ENCODE results near the gene DDX24.
"Not testable (repeated sequence)": the region's sequence is repeated elsewhere in the genome, so short reads cannot be mapped to it uniquely, and the experiment has no call there.

DDX24 gene

DNA sequence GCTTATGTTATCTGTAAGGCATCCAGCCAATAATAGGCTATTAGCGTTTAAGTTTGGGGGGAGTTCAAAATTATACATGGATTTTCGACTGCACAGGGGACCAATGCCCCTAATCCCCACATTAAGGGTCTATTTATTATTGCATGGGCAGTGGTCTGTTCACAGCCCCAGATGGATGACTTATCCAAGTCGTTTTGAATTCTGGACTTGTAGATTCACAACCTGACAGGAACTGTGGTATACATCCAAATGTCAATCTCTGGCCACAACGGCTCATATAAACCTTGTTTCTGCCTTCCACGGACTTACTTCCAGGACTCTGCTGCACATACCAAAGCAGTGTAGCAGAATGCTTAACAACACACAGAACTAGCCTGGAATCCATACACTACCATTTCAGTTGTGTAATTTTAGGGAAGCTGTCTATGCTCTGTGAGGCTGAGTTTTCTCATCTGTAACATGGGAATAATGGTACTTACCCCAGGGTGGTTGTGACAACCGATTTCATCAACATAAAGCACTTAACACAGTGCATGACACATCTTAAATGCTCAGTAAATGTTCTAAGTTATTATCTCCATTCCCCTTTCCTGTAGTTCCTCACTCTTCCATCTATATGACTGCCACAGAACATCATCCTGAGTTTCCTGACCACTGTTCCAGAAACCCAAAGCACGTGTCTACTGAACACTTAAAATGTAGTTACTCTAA, 3.7 kb downstream of the DDX24 start:
- DNase-seq = no peak

DNA sequence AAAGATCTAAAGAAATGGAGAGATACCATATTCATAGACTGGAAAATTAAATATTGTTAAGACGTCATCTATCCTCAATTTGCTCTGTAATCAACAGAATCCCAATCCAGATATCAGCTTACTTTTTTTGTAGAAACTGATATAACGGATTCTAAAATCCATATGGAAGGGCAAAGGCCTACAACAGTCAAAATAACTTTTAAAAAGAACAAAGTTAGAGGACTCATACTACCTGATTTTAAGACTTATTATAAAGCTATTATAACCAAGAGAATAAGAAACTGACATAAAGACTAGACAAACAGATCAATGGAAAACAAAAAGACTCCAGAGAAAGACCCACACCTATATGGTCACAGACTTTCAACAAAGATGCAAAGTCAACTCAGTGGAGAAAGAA, 6.0 kb downstream of the DDX24 start:
- no peak for DNase-seq

DNA sequence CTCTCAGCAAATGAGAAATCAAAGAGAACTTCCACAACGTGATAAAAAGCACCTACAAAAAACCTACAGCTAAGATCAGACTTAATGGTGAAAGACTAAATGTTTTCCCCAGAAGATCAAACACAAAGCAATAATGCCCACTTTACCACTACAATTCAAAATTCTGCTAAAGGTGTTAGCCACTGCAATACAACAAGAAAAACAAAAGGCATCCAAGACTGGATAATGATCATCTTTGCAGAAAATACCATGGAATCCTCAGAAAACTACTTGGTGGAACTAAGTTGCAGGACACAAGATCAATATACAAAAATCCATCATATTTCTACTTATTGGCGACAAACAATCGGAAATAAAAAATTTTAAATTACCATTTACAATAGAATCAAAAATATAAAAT, 6.5 kb downstream of the DDX24 start:
- DNase-seq = no peak

DNA sequence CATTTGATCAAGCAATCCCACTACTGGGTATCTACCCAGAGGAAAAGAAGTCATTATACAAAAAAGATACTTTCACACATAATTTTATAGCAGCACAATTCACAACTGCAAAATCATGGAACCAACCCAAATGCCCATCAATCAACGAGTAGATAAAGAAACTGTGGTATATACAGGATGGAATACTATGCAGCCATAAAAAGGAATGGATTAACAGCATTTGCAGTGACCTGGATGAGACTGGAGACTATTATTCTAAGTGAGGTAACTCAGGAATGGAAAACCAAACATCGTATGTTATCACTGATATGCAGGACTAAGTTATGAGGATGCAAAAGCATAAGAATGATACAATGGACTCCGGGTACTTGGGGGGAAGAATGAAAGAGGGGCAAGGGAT, 8.9 kb downstream of the DDX24 start:
- DNase-seq = not testable (repeated sequence)

DNA sequence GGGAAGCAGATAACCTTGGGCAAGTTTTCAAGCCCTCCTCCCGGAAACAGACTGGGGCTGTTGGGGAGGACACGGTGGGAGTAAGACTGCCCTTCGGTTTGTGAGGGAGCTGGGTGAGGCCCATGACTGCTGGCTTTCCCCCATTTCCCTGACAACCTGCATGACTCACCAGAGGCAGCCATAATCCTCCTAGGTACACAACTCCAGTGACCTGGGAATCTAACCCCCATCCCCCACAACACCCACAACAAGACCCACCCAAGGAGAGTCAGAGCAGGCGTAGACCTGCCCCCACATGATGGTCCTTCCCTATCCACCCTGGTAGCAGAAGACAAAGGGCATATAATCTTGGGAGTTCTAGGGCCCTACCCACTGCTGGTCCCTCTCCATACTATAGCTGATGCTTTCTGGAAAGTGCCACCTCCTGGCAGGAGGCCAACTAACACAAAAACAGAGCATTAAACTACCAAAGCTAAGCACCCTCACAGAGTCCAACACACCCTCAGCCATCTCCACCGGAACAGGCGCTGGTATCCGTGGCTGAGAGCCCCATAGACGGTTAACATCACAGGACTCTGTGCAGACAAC, 14.8 kb downstream of the DDX24 start:
- DNase-seq = no peak

DNA sequence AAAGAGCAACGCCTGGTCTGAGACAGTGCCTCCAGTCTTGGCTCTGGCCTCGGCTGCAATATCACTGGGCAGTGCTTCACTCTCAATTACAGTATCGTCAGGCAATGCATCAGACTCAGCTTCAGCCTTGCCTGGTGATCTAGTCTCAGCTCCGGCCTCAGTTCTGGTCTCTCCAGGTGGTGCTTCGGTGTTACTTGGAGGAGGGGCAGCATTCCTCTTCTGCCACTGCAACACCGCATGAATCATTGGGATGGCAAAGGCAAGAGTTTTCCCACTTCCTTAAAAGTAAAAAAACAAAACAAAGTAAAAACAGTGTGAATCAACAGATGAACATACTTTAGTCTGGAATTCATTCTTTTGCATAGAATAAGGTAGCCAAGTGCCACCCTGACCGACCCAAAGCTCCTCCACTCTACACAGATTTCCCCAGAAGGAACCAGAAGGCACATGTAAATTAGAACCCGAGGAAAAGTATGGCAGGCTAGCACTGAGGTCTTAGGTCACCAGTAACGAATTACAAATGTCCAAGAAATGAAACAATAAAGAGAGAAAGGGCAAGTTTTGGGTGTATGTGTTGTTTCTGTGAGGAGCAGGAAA, 18.6 kb downstream of the DDX24 start:
- DNase-seq = no peak

DNA sequence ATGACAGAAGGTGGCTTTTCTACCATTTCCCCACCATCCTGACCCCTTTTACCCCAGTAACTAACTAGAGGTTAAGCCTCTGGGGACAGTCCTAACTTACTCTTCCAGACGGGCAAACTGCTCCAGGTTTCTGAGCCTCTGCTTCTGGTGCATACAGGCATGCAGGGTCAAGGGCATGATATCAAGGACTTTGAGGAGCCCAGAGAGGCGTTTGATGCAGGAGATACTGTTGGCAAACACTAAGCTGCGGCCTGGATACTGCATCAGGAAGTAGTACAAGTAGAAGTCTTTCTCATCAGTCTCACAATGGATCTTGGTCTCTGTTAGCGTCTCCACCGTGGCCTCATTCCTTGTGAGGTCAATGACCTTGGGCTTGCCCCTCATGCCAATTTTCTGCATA, 21.0 kb downstream of the DDX24 start:
- DNase-seq = no peak

DNA sequence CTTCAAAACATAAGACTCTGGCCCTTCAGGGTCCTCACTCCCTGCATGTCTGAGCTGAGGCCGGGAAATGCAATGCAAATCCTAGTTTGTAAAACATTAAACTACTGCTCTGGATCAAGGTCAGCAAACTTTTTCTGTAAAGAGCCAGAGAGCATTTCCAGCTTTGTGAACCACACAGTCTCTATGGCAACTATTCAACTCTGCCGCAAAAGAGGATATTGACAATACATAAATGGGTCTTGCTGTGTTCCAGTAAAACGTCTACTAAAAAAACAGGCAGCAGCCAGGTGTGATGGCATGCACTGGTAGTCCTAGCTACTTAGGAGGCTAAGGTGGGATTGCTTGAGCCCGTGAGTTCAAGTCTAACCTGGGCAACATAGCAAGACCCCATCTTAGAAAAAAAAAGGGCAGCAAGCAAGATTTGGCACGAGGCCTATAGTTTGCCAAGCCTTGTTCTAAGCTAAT, 22.3 kb downstream of the DDX24 start:
- DNase-seq = no peak

DNA sequence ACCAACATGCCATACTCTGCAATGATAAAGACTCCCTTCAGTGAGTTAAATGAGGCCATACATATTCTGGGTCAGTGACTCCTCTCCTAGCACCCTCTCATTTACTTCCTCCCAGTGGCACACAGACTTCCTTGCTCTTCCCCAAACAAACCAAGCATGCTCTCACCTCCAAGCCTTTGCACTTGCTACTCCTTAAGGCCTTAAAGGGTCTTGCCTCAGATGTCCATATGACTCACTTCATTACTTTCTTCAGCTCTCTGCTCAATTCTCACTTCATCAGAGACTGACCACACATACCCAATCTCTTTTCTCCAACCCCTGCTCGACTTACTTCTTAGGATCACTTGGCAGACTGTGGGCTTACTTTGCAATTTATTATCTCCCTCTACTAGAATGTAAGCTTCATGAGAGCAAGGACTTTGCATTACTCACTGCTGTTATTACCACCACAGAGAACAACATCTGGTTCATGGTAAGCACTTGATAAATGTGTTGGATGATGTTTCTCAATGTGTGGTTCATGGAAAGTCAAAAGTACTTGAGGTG, 22.8 kb downstream of the DDX24 start:
- no peak for DNase-seq

DNA sequence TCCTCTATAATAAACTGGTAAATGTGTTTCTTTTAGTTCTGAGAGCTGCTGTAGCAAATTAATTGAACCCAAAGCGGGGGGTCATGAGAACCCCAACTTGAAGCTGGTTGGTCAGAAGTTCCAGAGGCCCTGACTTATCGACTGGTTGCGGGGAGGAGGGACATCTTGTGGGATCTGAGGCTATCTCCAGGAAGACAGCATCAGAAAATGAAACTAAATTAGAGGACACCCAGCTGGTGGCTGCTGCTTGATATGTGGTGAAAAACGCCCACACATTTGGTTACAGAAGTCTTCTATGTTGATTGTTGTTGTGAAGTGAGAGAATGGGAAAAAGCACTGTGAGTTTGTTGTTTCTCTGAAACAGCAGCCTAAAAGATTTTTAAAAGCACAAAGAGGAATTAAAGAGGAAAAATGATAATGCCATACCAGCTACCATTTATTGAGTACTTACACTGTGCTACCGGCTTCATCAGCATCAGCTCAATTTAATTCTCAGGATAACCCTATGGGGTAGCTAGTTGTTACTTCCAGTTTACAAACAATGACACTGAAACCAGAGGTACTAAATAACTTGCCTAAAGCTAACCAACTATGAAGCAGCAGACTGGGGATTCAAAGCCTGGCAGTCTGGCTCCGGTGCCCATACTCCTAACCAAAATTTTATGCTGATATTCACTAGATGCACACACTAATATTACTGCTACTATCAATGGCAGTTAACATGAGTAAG, 24.3 kb downstream of the DDX24 start:
- peak; percentile 61 for DNase-seq

DNA sequence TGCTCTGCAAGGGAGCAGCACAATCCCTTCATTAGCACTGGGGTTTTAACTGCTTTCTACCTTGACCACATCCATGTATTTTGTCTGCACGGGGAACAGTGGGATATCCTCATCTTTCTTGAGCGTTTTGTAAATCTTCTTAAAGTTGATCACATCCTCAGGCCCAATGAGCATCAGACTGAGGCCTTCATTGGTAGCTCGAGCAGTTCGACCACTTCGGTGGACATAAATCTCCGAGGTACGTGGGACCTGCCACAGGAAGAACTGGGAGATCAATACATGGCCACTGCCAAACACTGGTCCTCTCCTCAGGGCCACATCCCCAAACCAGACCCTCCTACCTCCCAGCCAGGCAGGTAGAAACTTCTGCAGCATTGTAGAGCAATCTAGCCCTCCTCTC, 26.1 kb downstream of the DDX24 start:
- DNase-seq = no peak

DNA sequence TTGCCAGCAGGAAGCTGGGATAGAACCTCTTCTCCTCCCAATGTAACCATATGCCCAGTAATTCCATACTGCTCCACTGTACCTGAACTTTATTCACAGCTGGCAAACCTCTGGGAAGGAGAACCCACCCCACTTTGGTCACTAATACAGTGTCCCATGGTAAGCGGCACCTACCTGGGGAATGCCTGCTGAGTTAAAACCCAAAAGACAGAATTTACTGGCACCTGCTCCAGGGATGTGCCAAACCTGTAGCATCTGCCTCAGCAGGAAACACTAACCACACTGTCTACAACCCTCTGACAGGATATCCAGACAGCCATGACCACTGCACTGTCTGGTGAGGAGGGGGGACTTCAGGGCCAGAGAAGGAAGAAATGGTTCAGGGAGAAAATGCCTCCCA, 26.6 kb downstream of the DDX24 start:
- peak; percentile 14 for DNase-seq

DNA sequence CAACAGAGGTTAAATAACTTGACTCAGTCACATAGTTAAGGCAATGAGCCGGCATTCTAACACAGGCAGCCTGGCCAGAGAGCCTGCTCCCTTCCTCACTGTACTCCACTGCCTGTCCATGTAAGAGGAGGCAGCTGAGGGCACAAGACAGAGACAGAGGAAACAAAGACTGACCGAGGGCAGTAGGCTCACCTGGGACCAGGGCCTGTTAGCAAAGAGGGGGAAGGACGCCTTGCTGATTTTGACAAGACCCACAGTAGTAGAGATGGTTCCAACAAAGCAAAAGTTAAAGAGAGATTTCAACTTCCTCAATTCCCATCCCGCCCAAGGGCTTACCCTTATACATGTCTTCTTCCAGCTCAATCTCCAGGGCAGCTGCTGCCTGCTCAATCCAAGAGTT, 28.3 kb downstream of the DDX24 start:
- DNase-seq = no peak

DNA sequence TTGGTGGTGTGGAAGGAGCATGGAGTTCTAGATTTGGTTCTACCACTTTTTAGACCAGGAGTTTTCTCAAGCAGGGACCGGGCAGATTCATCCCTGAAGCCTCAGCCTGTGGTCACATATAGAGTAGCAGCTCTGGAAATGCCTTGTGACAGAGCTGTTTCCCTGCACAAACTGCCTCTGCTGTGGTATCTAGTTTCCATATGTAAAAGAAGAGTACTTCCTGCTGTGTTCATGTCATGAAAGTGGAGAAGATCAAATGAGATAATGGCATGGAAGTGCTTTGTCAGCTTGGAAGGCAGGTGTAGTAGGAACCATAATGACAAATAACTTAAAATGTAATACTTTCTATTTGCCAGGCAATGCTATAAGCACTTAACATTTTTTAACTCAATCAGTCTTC, 28.8 kb downstream of the DDX24 start:
- no peak for DNase-seq

DNA sequence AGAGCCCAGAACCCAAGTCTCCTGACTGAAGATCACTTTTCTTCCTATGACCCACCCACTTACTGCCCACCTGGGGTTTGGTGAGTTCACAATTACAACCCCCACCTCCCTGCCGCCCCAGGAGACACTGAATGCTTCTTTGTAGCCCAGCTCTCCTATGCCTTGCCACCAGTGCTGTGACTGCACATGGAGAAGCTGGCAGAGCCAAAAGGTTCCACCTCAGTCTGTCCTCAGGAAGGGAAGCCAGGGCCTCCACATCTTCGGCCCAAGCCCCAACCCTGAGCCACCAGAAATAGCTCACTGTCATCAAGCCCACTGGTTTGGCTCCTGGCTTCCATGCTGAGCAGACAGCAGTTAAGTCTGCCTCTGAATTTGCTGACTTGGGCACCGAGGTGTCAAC, 29.2 kb downstream of the DDX24 start:
- no peak for DNase-seq

DNA sequence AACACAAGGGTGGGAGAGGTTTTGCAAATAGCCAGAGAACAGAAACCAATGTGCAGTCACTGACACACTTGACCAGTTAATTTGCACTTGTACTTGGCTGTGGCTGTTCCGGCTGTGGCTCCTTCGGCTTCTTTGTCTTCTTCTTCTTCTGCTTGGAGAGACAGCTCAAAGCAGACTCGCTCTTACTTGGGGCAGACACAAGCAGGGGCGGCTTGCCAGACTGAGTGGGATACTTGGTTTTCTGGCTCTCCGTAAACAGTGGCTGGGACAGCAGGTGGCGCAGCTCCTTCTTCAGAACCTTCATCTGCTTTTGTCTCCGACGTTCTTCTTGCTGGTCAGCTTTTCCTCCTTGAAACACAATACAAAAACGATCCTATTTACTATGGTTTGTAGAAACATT, 29.9 kb downstream of the DDX24 start:
- DNase-seq = no peak

DNA sequence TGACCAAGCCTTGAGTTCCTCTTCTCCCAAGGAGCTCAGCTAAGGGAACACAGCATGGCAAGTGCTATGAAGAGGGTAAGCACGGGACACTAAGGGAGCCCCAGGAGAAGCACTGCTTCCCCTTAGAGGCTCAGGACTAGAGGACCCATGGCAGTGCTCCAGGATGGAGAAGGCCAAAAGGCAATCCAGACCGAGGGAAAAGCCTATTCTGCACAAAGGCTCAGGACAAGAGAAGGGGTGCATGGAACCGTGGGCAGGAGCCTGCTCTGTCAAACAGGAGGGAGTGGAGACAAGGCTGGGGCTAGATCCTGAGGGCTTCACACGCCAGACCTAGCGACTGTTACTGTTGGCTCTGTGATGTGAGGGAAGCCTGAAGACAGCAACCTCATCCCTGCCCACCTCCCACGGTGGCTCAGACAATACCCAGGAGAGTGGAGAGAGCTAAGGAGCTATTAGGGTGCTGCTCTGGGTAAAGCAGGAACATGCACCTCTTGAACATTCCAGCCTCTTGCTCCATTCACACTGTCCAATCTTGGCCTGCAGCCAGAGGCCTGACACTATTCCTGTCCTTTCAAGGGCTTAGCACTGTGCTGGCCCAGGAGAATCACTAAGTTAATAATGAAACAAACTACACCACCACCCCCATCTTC, 30.6 kb downstream of the DDX24 start:
- DNase-seq = no peak

DNA sequence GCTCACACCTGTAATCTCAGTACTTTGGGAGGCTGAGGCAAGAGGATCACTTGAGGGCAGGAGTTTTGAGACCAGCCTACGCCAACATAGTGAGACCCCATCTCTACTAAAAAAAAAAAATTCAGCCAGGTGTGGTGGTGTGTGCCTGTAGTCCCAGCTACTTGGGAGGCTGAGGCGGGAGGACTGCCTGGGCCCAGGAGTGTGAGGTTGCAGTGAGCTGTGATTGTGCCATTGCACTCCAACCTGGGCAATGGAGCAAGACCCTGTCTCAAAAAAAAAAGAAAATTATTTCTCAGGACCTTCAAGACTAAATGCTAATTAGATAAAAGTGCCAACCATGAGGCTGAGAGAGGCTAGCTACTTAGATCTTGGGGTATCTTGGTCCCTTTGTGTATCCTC, 31.4 kb downstream of the DDX24 start:
- no peak for DNase-seq

DNA sequence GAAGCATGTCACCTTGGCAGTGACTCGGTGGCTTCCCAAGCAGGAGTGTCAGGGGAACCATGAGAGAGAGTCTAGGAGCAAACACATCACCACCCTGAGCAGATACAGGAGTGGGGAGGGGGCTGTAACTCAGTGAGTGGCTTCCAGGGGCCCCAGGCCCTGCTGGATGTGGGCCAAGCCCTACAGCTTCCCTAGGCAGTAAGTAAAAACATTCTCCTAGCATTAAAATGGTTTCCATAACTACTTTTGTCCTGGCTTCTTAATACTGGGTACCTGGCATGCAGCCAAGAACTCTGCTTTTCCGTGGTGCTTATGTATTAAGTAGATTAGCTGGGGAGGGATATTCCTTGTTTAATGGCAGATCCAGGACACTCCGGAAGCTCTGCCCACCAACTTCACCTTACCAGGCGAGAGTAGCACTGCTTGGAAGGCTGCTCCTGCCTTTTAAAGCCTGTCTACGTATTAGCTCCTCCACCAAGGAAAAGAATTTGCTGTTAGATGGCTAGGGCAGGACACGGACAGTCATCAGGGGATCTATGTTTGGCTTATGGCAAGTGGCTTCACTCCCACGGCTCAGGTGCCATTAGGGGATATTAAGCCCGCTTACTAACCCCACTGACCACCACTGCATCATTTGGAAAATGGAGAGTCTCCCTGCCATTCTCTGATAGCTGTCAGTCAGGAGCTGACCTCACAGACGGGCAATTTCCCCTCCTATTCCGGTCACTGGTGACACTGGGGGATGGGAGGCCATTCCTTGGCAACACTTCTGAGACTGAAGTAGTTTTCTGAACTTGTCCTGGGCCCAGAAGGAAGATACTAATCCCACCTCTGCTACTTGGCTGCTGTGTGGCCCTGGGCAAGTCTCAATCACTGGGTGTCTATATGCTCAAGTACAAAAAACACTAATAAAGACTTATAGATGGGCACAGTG, 32.0 kb downstream of the DDX24 start:
- DNase-seq = no peak

DNA sequence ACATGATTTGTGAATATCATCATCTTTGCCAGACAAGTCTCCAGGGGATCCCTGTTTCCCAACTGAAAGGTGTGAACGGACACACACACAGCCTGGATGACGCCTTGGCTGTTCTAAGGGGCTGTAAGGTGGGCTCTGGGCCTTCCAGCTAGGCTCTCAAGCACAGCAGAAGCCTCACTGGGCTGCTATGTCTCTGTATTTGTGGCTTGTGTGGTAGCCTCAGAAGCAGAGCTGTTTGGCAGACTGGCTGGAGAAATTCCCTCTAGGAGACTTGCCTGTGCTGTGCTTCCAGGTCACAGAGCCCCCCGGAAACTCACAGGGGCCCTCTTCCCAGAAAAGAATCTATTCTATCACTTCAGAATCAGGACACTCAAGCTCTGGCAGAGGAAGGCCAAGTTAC, 33.4 kb downstream of the DDX24 start:
- no peak for DNase-seq

DNA sequence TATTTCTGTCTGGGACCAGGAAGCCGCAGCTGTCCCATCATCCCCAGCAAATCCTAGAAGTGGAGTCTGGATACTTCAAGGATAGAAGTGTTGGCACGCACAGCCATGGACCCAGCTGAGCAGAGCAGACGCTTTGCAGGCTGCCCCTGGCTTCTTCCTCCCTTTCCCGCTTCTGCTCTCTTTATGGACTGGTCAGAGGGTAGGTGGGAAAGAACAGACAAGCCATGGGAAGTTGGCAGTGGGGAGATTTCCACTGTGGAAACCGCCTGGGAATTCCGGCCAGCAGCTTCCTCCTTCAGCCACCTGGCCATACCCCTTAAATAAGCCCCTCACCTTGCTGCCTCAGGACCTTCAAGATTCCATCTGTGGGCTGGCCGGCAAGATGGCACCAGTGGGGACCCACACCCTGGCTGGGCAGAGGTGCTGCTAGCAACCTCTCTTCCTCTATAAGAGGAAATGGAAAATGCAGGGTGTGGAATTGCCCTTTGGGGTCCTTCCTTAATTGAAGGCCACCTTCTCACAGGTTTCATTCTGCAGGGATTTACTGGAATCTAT, 34.2 kb downstream of the DDX24 start:
- no peak for DNase-seq

Data from activated CD4-positive, alpha-beta T cell treated with anti-CD3 and anti-CD28 coated beads, Interleukin-10, Interleukin-2, amounts not matched to agents 100 ng/mL and 50 ng/mL, durations not matched to agents 16 hours and 8 hours (primary cell).